Endothelial cell of umbilical vein (primary cell): ENCODE data around the gene MED26. TPM values are rescaled to one million over a fixed set of nuclear protein-coding genes. Genes with fewer than 3 reads are reported as not detected.

Source experiments
- BruUV-seq: library from RNA; stranded (reverse); fragments of 400-500 nt; replicated peaks from 2 replicates; lab custom pipeline; 2021; lab: Mats Ljungman, UMichigan
- CTCF ChIA-PET: fragments of 300-600, 350-600 bp; sonication (Branson Sonifier 250); formaldehyde crosslinking; loops from one replicate; lab custom pipeline; 2021; ENCODE audit warnings: antibody characterized with exemption, inconsistent platforms; lab: Charles Lee
- POLR2A ChIA-PET: fragments of 300-600, 350-600 bp; sonication (Branson Sonifier 250); formaldehyde crosslinking; loops from one replicate; lab custom pipeline; 2021; ENCODE audit warnings: antibody characterized with exemption, inconsistent platforms; lab: Charles Lee
- DNase-seq: peaks from one replicate; pipeline ENCODE4 v3.0.0-alpha.2; 2011; ENCODE audit warnings: low read depth, low spot score
- FAIRE-seq: peaks from 2 replicates; lab custom pipeline; 2011; peaks lifted over from hg19 to GRCh38; lab: Jason Lieb, UNC
- H2AFZ ChIP-seq: 2 replicates; pipeline ENCODE4 v1.6.0; 2012; ENCODE audit warnings: low read depth, low read length, control low read depth, inconsistent platforms
- H3K27ac ChIP-seq: 2 replicates; pipeline ENCODE4 v1.5.1; 2011; ENCODE audit warnings: low read depth, mild to moderate bottlenecking, control low read depth, low read length, moderate library complexity; ENCODE audit not compliant: insufficient read depth
- H3K27me3 ChIP-seq, 2 experiments: 2 replicates each; pipeline versions ENCODE4 v1.6.0 to v1.6.1; 2011; ENCODE audit warnings: low read length in 2 of 2, mixed read lengths in 1 of 2; ENCODE audit not compliant: control insufficient read depth in 2 of 2, insufficient read depth in 2 of 2
- H3K36me3 ChIP-seq, 2 experiments: 2 replicates in 1 of 2; 3 replicates in 1 of 2; pipeline ENCODE4 v1.5.1; 2011; ENCODE audit warnings: low read length in 2 of 2, mild to moderate bottlenecking in 1 of 2, moderate library complexity in 1 of 2; ENCODE audit not compliant: control insufficient read depth in 2 of 2, insufficient read depth in 2 of 2; ENCODE audit errors: extremely low read depth in 1 of 2
- H3K4me1 ChIP-seq: 3 replicates; pipeline ENCODE4 v1.5.1; 2011; ENCODE audit warnings: mild to moderate bottlenecking, low read length; ENCODE audit not compliant: control insufficient read depth, insufficient read depth; ENCODE audit errors: extremely low read depth
- H3K4me2 ChIP-seq: 2 replicates; pipeline ENCODE4 v1.6.1; 2011; ENCODE audit warnings: low read length, control low read depth, mixed read lengths; ENCODE audit not compliant: insufficient read depth
- H3K4me3 ChIP-seq, 3 experiments: fragments of 200-600 bp in 1 of 3; sonication (generic), shearing (Covaris generic) in 1 of 3; replicated peaks in 1 of 3; 2 replicates each; pipeline ENCODE4 v1.5.1; 2011 to 2016; ENCODE audit warnings: control low read depth in 3 of 3, low read length in 3 of 3, mild to moderate bottlenecking in 2 of 3, inconsistent platforms in 1 of 3, low read depth in 1 of 3, moderate library complexity in 1 of 3; ENCODE audit not compliant: insufficient read depth in 1 of 3
- H3K79me2 ChIP-seq: 2 replicates; pipeline ENCODE4 v1.6.0; 2012; ENCODE audit warnings: low read length, inconsistent platforms; ENCODE audit not compliant: control insufficient read depth, insufficient read depth
- H3K9ac ChIP-seq: replicated peaks from 2 replicates; pipeline ENCODE3; 2011; ENCODE audit warnings: low read length, control low read depth; ENCODE audit not compliant: insufficient read depth; ENCODE audit errors: extremely low read depth
- H3K9me1 ChIP-seq: replicated peaks from 3 replicates; pipeline ENCODE4 v1.6.0; 2011; ENCODE audit warnings: mild to moderate bottlenecking, low read length; ENCODE audit not compliant: control insufficient read depth, insufficient read depth; ENCODE audit errors: extremely low read depth
- H3K9me3 ChIP-seq: replicated peaks from 2 replicates; pipeline ENCODE4 v1.5.1; 2012; ENCODE audit warnings: low read length, inconsistent platforms; ENCODE audit not compliant: control insufficient read depth, insufficient read depth
- H4K20me1 ChIP-seq: replicated peaks from 2 replicates; pipeline ENCODE3; 2011; ENCODE audit warnings: mild to moderate bottlenecking, low read length; ENCODE audit not compliant: control insufficient read depth, insufficient read depth; ENCODE audit errors: extremely low read depth
- EZH2 ChIP-seq: IDR thresholded peaks from 2 replicates; pipeline ENCODE4 v1.6.1; 2012; ENCODE audit warnings: borderline replicate concordance, low read depth, mild to moderate bottlenecking, moderate library complexity, low read length, inconsistent platforms; ENCODE audit not compliant: severe bottlenecking
- FOS ChIP-seq: IDR thresholded peaks from 2 replicates; pipeline ENCODE4 v1.6.1; 2011; ENCODE audit warnings: mild to moderate bottlenecking, low read length, moderate library complexity, borderline replicate concordance; ENCODE audit not compliant: insufficient read depth
- GATA2 ChIP-seq: IDR thresholded peaks from 2 replicates; pipeline ENCODE4 v1.7.0; 2011; ENCODE audit warnings: low read depth, mild to moderate bottlenecking, moderate library complexity, mixed read lengths, low read length; ENCODE audit not compliant: insufficient read length, insufficient read depth
- JUN ChIP-seq: IDR thresholded peaks from 2 replicates; pipeline ENCODE4 v1.6.1; 2011; ENCODE audit warnings: borderline replicate concordance, low read depth; ENCODE audit not compliant: insufficient read length, insufficient read depth
- MYC ChIP-seq: IDR thresholded peaks from one replicate; pipeline ENCODE4 v1.6.1; 2011; ENCODE audit warnings: mild to moderate bottlenecking, low read depth, low read length
- POLR2A ChIP-seq: IDR thresholded peaks from 2 replicates; pipeline ENCODE4 v1.6.1; 2012; ENCODE audit warnings: low read depth, mild to moderate bottlenecking, control low read depth, low read length
- POLR2AphosphoS5 ChIP-seq: IDR thresholded peaks from 2 replicates; pipeline ENCODE4 v1.6.1; 2012; ENCODE audit warnings: low read depth, mild to moderate bottlenecking, control low read depth, low read length, moderate library complexity; ENCODE audit not compliant: insufficient read depth
- dilution Hi-C: fragments of 300-500 bp; cut with MboI; formaldehyde crosslinking; loops from one replicate; pipeline ENCODE4 v1.15.0; 2019; ENCODE audit warnings: low sequenced_read_pairs; ENCODE audit not compliant: extremely low pct_ligation_motif_present
- intact Hi-C: fragments of 100-400 bp; cut with micrococcal nuclease; formaldehyde crosslinking; loops from one replicate; pipeline ENCODE4 v1.10.0; 2022
- polyA plus RNA-seq, 4 experiments: library from polyadenylated mRNA; depleted of rRNA in 3 of 4; stranded (reverse) in 3 of 4; unstranded in 1 of 4; fragments of >200 nt; gene quantifications; 2 replicates each; pipeline versions ENCODE4 v1.2.1 to v1.2.3, GENCODE V29; 2011 to 2012; ENCODE audit warnings: missing spikeins in 1 of 4
- total RNA-seq: library from RNA; stranded (reverse); gene quantifications from 2 replicates; pipeline ENCODE4 v1.2.3, GENCODE V29; 2021
- TF ChIP-seq, protein P1 (sequence below), 2 donors: IDR thresholded peaks; 1 replicate in 1 of 2; 2 replicates in 1 of 2; pipeline ENCODE4 v1.5.1; 2011; ENCODE audit warnings: low read length in 2 of 2, mild to moderate bottlenecking in 2 of 2, moderate library complexity in 2 of 2, control low read depth in 1 of 2, inconsistent platforms in 1 of 2, low read depth in 1 of 2; ENCODE audit not compliant: insufficient read depth in 1 of 2; ENCODE audit errors: extremely low read depth in 1 of 2
- TF ChIP-seq, protein P2 (sequence below): IDR thresholded peaks from 2 replicates; pipeline ENCODE4 v1.6.1; 2011; ENCODE audit not compliant: insufficient read depth, insufficient read length

The MED26 gene
- total and polyA plus RNA-seq, 2 donors (not counting 3 experiments of a cell fraction or from before 2014, with no cell fraction given): 5.6 to 13.4 TPM

DNA sequence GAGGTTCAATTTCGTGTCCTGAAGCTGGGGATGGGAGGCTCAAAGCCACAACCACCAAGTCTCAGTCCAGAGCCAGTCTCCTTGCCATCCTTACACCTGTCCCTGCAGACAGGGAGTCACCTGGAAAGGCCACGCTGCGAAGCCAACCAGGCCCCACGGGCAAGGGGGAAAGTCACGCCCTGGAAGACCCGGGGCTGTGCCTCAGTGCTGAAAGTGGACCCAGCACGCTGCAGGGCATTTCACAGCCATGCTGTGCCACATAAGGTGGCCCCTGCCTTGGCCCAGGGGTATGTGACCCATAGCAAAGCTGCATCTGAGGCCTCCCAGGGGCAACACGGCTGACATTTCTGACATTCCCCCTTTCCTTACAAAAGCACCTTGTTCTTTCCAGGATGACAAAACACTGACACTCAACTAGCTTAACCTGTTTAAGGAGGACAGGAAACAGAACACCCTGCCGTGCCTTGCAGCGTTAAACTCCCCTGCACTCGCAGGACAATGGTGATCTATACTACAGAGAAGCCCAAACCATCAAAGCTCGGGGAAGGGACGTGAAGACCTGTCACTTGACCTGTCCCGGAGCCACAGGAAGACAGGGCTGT lies 100.6 kb downstream of the MED26 start:
- Histone ChIP-seq H4K20me1 (no peaks in the 10 kb centered on the region), H3K4me3 (no peak overlapping the region), H3K9me3 (no peaks in the 10 kb centered on the region), H3K4me1 (no peaks in the 10 kb centered on the region), H3K27ac (no peak overlapping the region), H3K4me2 (no peak overlapping the region), H3K79me2 (no peaks in the 10 kb centered on the region), H3K36me3 (peaks cover 26 to 73% of the 10 kb centered on the region in 2 experiments), H3K27me3 (no peaks in the 10 kb centered on the region), H3K9me1 (no peaks in the 10 kb centered on the region), H2AFZ (no peak overlapping the region), H3K9ac (no peak overlapping the region)
- intact Hi-C loops: loop anchor here (5.0 kb wide), 1 partner anchor 100 kb away; the partner anchor contains the start of gene MED26
- TF ChIP-seq FOS: no peak
- TF ChIP-seq POLR2A: no peak
- no peak for TF ChIP-seq JUN
- TF ChIP-seq, protein P1, sequence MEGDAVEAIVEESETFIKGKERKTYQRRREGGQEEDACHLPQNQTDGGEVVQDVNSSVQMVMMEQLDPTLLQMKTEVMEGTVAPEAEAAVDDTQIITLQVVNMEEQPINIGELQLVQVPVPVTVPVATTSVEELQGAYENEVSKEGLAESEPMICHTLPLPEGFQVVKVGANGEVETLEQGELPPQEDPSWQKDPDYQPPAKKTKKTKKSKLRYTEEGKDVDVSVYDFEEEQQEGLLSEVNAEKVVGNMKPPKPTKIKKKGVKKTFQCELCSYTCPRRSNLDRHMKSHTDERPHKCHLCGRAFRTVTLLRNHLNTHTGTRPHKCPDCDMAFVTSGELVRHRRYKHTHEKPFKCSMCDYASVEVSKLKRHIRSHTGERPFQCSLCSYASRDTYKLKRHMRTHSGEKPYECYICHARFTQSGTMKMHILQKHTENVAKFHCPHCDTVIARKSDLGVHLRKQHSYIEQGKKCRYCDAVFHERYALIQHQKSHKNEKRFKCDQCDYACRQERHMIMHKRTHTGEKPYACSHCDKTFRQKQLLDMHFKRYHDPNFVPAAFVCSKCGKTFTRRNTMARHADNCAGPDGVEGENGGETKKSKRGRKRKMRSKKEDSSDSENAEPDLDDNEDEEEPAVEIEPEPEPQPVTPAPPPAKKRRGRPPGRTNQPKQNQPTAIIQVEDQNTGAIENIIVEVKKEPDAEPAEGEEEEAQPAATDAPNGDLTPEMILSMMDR (IDR thresholded peaks at IDR 0.05; ENCODE audit: extremely low read depth in 1 of 2, insufficient read depth in 1 of 2, low read depth in 1 of 2, low read length in 2 of 2): no peak
- no peak for TF ChIP-seq EZH2
- TF ChIP-seq POLR2AphosphoS5: no peak
- no peak for TF ChIP-seq GATA2
- TF ChIP-seq MYC: no peak
- TF ChIP-seq, protein P2, sequence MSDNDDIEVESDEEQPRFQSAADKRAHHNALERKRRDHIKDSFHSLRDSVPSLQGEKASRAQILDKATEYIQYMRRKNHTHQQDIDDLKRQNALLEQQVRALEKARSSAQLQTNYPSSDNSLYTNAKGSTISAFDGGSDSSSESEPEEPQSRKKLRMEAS: no peak
- dilution Hi-C loops: no loop called here
- ChIA-PET POLR2A (interaction anchor here (1.6 kb wide), 1 partner anchor 12 kb away, joined by 3 read pairs; no protein-coding TSS in a partner anchor), CTCF (interaction anchor here (1.2 kb wide), 1 partner anchor 10 kb away, joined by 3 read pairs; no protein-coding TSS in a partner anchor)
- no TSS peak for BruUV-seq
- FAIRE-seq (no peak), DNase-seq (no peak)
